Cardiac muscle cell (in vitro differentiated cells and primary cell): Measurements from ENCODE around the gene TLE7. TPM values are rescaled to one million over a fixed set of nuclear protein-coding genes. Genes with fewer than 3 reads are reported as not detected.

Source experiments
- DNase-seq, 2 donors: peaks; one replicate each; pipeline versions ENCODE4 v3.0.0 to v3.0.0-alpha.2; 2010 to 2017; ENCODE audit warnings: low read depth in 1 of 2, low spot score in 1 of 2
- H3K27ac ChIP-seq: fragments of 200-600 bp; sonication (generic); 2 replicates; pipeline ENCODE4 v1.5.1; 2016
- H3K27me3 ChIP-seq: fragments of 200-600 bp; sonication (generic); 2 replicates; pipeline ENCODE4 v1.6.0; 2016; ENCODE audit warnings: control low read depth
- H3K36me3 ChIP-seq: fragments of 200-600 bp; sonication (generic); 2 replicates; pipeline ENCODE4 v1.5.1; 2016; ENCODE audit warnings: control low read depth
- H3K4me1 ChIP-seq: fragments of 200-600 bp; sonication (generic); 2 replicates; pipeline ENCODE4 v1.8.1; 2017; ENCODE audit warnings: low read depth, mild to moderate bottlenecking, mixed run types
- H3K4me3 ChIP-seq: fragments of 200-600 bp; sonication (generic); 2 replicates; pipeline ENCODE4 v1.5.1; 2016; ENCODE audit warnings: mild to moderate bottlenecking
- H3K9me3 ChIP-seq: fragments of 200-600 bp; sonication (generic); 2 replicates; pipeline ENCODE4 v1.5.1; 2017; ENCODE audit warnings: low read depth, mild to moderate bottlenecking, control low read depth
- CTCF ChIP-seq: IDR thresholded peaks from 2 replicates; pipeline ENCODE4 v1.5.1; 2012; ENCODE audit warnings: low read depth, mild to moderate bottlenecking, low read length
- polyA plus RNA-seq: library from polyadenylated mRNA; unstranded; fragments of >200 nt; fragmentation: Nextera tagmentation; extraction: Ambion mirVana; gene quantifications from 2 replicates; pipeline ENCODE4 v1.2.1, GENCODE V29; 2016
- total RNA-seq: library from RNA; depleted of rRNA; stranded (reverse); fragments of >200 nt; gene quantifications from 2 replicates; pipeline ENCODE4 v1.2.3, GENCODE V29; 2016

The TLE7 gene
- total and polyA plus RNA-seq, 2 experiments from 2014 or later, result not detected

GRCh38 chr16:71421911-71422310 is 19.9 kb downstream of the TLE7 start:
- Histone ChIP-seq H3K36me3 (no peaks in the 10 kb centered on the region), H3K9me3 (no peaks in the 10 kb centered on the region), H3K4me1 (no peaks in the 10 kb centered on the region), H3K27ac (no peak overlapping the region), H3K27me3 (peaks cover 33% of the 10 kb centered on the region), H3K4me3 (no peak overlapping the region)
- DNase-seq, result peak in 1 of 2 donors; percentile 16
- peak; percentile 41 for TF ChIP-seq CTCF

- TF ChIP-seq CTCF, result no peak
- Histone ChIP-seq H3K9me3 (no peaks in the 10 kb centered on the region), H3K4me3 (no peak overlapping the region), H3K27ac (no peak overlapping the region), H3K27me3 (peaks cover 3% of the 10 kb centered on the region), H3K4me1 (peaks cover 3% of the 10 kb centered on the region), H3K36me3 (no peaks in the 10 kb centered on the region)
- no peak for DNase-seq
Observed at GRCh38 chr16:71414038-71414437, 27.8 kb downstream of the TLE7 start.

GRCh38 chr16:71413341-71413740 is 28.5 kb downstream of the TLE7 start:
- H3K27ac ChIP-seq, result no peak overlapping the region
- H3K4me1 ChIP-seq, result peaks cover 7% of the 10 kb centered on the region
- H3K4me3 ChIP-seq, result no peak overlapping the region
- no peaks in the 10 kb centered on the region for H3K9me3 ChIP-seq
- H3K27me3 ChIP-seq, result peaks cover 3% of the 10 kb centered on the region
- no peak for TF ChIP-seq CTCF
- H3K36me3 ChIP-seq, result no peaks in the 10 kb centered on the region
- DNase-seq, result no peak

- no peak overlapping the region for H3K27ac ChIP-seq
- H3K9me3 ChIP-seq, result no peaks in the 10 kb centered on the region
- H3K4me1 ChIP-seq, result peaks cover 7% of the 10 kb centered on the region
- TF ChIP-seq CTCF, result peak; percentile 75
- H3K27me3 ChIP-seq, result no peaks in the 10 kb centered on the region
- no peaks in the 10 kb centered on the region for H3K36me3 ChIP-seq
- H3K4me3 ChIP-seq, result peak overlapping the region; percentile 9
- peak; percentile 76 to 90 for DNase-seq
Observed at GRCh38 chr16:71412270-71413160, 29.3 kb downstream of the TLE7 start.

GRCh38 chr16:71410146-71410545 is 31.7 kb downstream of the TLE7 start:
- Histone ChIP-seq H3K36me3 (no peaks in the 10 kb centered on the region), H3K9me3 (no peaks in the 10 kb centered on the region), H3K27me3 (no peaks in the 10 kb centered on the region), H3K4me1 (peaks cover 7% of the 10 kb centered on the region), H3K4me3 (no peak overlapping the region), H3K27ac (no peak overlapping the region)
- no peak for TF ChIP-seq CTCF
- no peak for DNase-seq
